IMR-90 (cell line): ENCODE results near the gene SPEG. TPM values are rescaled to one million over a fixed set of nuclear protein-coding genes. Genes with fewer than 3 reads are reported as not detected.

Source experiments
- ATAC-seq: fragments of 200-7000 bp; cut with Tn5 transposase; 2 replicates; pipeline ENCODE4 v1.9.1; 2020; ENCODE audit warnings: low read depth, mild to moderate bottlenecking, moderate library complexity
- BruUV-seq: library from RNA; stranded (reverse); fragments of 400-500 nt; replicated peaks from 2 replicates; lab custom pipeline; 2021; lab: Mats Ljungman, UMichigan
- CTCF ChIA-PET: fragments of 300-600 bp; formaldehyde crosslinking; extraction: SDS; loops from one replicate; lab custom pipeline; 2021; ENCODE audit warnings: antibody characterized with exemption; lab: Yijun Ruan, JAX
- POLR2A ChIA-PET: fragments of 300-600 bp; sonication (Branson Sonifier 250); formaldehyde crosslinking; loops from one replicate; lab custom pipeline; 2022; ENCODE audit warnings: antibody characterized with exemption; ENCODE audit not compliant: unreplicated experiment; lab: Charles Lee
- DNase-seq: peaks from one replicate; pipeline ENCODE4 v3.0.0; 2013
- H2AFZ ChIP-seq: replicated peaks from 2 replicates; pipeline ENCODE3; 2013; ENCODE audit warnings: low read length, mild to moderate bottlenecking; ENCODE audit not compliant: poor library complexity
- H2AK5ac ChIP-seq: 2 replicates; pipeline ENCODE4 v1.6.1; 2013; ENCODE audit warnings: low read depth, low read length, inconsistent platforms
- H2AK9ac ChIP-seq: replicated peaks from 2 replicates; pipeline ENCODE3; 2013; ENCODE audit warnings: mild to moderate bottlenecking, low read depth, low read length, moderate library complexity; ENCODE audit not compliant: poor library complexity
- H2BK120ac ChIP-seq: 2 replicates; pipeline ENCODE4 v1.6.1; 2013; ENCODE audit warnings: low read depth, low read length, inconsistent platforms
- H2BK15ac ChIP-seq: 3 replicates; pipeline ENCODE4 v1.6.1; 2013; ENCODE audit warnings: low read depth, low read length, inconsistent platforms
- H2BK20ac ChIP-seq: 2 replicates; pipeline ENCODE4 v1.6.1; 2013; ENCODE audit warnings: low read depth, mild to moderate bottlenecking, inconsistent platforms, low read length, moderate library complexity
- H2BK5ac ChIP-seq: 2 replicates; pipeline ENCODE4 v1.6.1; 2013; ENCODE audit warnings: mild to moderate bottlenecking, low read depth, low read length, inconsistent platforms; ENCODE audit not compliant: poor library complexity, severe bottlenecking
- H3K14ac ChIP-seq: replicated peaks from 2 replicates; pipeline ENCODE4 v1.6.1; 2013; ENCODE audit warnings: low read depth, low read length, inconsistent platforms
- H3K18ac ChIP-seq: 2 replicates; pipeline ENCODE4 v1.6.1; 2013; ENCODE audit warnings: low read depth, low read length, control low read depth
- H3K23ac ChIP-seq: 2 replicates; pipeline ENCODE4 v1.6.1; 2013; ENCODE audit warnings: low read depth, low read length, inconsistent platforms
- H3K27ac ChIP-seq: 2 replicates; pipeline ENCODE4 v1.5.1; 2013; ENCODE audit warnings: mild to moderate bottlenecking, control low read depth, low read length; ENCODE audit not compliant: insufficient read depth
- H3K27me3 ChIP-seq: 2 replicates; pipeline ENCODE4 v1.6.1; 2013; ENCODE audit warnings: low read length; ENCODE audit not compliant: control insufficient read depth, insufficient read depth
- H3K36me3 ChIP-seq: 2 replicates; pipeline ENCODE4 v1.6.1; 2013; ENCODE audit warnings: low read length, mixed read lengths; ENCODE audit not compliant: control insufficient read depth, insufficient read depth
- H3K4ac ChIP-seq: 2 replicates; pipeline ENCODE4 v1.6.1; 2013; ENCODE audit warnings: low read depth, low read length, inconsistent platforms
- H3K4me1 ChIP-seq: 2 replicates; pipeline ENCODE4 v1.6.1; 2013; ENCODE audit warnings: low read length, mixed read lengths; ENCODE audit not compliant: control insufficient read depth, insufficient read depth
- H3K4me2 ChIP-seq: 2 replicates; pipeline ENCODE4 v1.6.1; 2013; ENCODE audit warnings: low read depth, mild to moderate bottlenecking, control low read depth, low read length, moderate library complexity
- H3K4me3 ChIP-seq: 2 replicates; pipeline ENCODE4 v1.5.1; 2013; ENCODE audit warnings: low read depth, mild to moderate bottlenecking, control low read depth, low read length, moderate library complexity; ENCODE audit not compliant: insufficient read depth
- H3K56ac ChIP-seq: 2 replicates; pipeline ENCODE4 v1.6.1; 2013; ENCODE audit warnings: low read length, inconsistent platforms; ENCODE audit not compliant: insufficient read depth; ENCODE audit errors: extremely low read depth
- H3K79me1 ChIP-seq, 2 experiments: 2 replicates each; pipeline ENCODE4 v1.6.1; 2013; ENCODE audit warnings: low read length in 2 of 2, inconsistent platforms in 1 of 2, low read depth in 1 of 2
- H3K9ac ChIP-seq: 2 replicates; pipeline ENCODE4 v1.6.1; 2013; ENCODE audit warnings: low read depth, low read length, control low read depth
- H3K9me1 ChIP-seq: 2 replicates; pipeline ENCODE4 v1.6.1; 2013; ENCODE audit warnings: low read length, inconsistent platforms; ENCODE audit not compliant: insufficient read depth
- H3K9me3 ChIP-seq: 2 replicates; pipeline ENCODE4 v1.6.1; 2013; ENCODE audit warnings: low read length; ENCODE audit not compliant: control insufficient read depth, insufficient read depth
- H4K20me1 ChIP-seq: 2 replicates; pipeline ENCODE4 v1.6.1; 2013; ENCODE audit warnings: low read length, inconsistent platforms; ENCODE audit not compliant: insufficient read depth
- H4K5ac ChIP-seq: 2 replicates; pipeline ENCODE4 v1.6.1; 2013; ENCODE audit warnings: mild to moderate bottlenecking, low read depth, low read length, control low read depth
- H4K8ac ChIP-seq, 2 experiments: 2 replicates each; pipeline ENCODE4 v1.6.1; 2013; ENCODE audit warnings: low read depth in 2 of 2, low read length in 2 of 2, control low read depth in 1 of 2, inconsistent platforms in 1 of 2
- H4K91ac ChIP-seq: 2 replicates; pipeline ENCODE4 v1.6.1; 2013; ENCODE audit warnings: low read depth, low read length, inconsistent platforms; ENCODE audit not compliant: insufficient read depth
- BHLHE40 ChIP-seq: fragments of 150-350 bp; IDR thresholded peaks from 2 replicates; pipeline ENCODE4 v1.6.1; 2016; ENCODE audit warnings: mild to moderate bottlenecking, low read depth, low read length
- CEBPB ChIP-seq: IDR thresholded peaks from 2 replicates; pipeline ENCODE4 v1.6.1; 2012; ENCODE audit warnings: low read depth, low read length, improper control_type of control experiment
- CHD1 ChIP-seq: IDR thresholded peaks from 2 replicates; pipeline ENCODE4 v1.6.1; 2012; ENCODE audit warnings: low read depth, low read length, improper control_type of control experiment
- FOS ChIP-seq: fragments of 150-350 bp; IDR thresholded peaks from 2 replicates; pipeline ENCODE4 v1.6.1; 2016; ENCODE audit warnings: low read depth, low read length
- MAFK ChIP-seq: IDR thresholded peaks from 2 replicates; pipeline ENCODE4 v1.6.1; 2012; ENCODE audit warnings: low read depth, low read length, improper control_type of control experiment
- MAZ ChIP-seq: IDR thresholded peaks from 2 replicates; pipeline ENCODE4 v1.6.1; 2012; ENCODE audit warnings: low read depth, mild to moderate bottlenecking, low read length, improper control_type of control experiment, moderate library complexity, borderline replicate concordance
- MXI1 ChIP-seq: IDR thresholded peaks from 2 replicates; pipeline ENCODE4 v1.6.1; 2012; ENCODE audit warnings: low read depth, mild to moderate bottlenecking, low read length, moderate library complexity, borderline replicate concordance
- NFE2L2 ChIP-seq: fragments of 150-350 bp; IDR thresholded peaks from 2 replicates; pipeline ENCODE4 v1.6.1; 2016; ENCODE audit warnings: low read depth, mild to moderate bottlenecking, low read length
- POLR2A ChIP-seq: IDR thresholded peaks from 2 replicates; pipeline ENCODE4 v1.6.1; 2012; ENCODE audit warnings: mild to moderate bottlenecking, low read depth, low read length
- RAD21 ChIP-seq: IDR thresholded peaks from 2 replicates; pipeline ENCODE4 v1.6.1; 2012; ENCODE audit warnings: low read length, improper control_type of control experiment
- RCOR1 ChIP-seq: IDR thresholded peaks from 2 replicates; pipeline ENCODE4 v1.6.1; 2012; ENCODE audit warnings: mild to moderate bottlenecking, low read length, improper control_type of control experiment; ENCODE audit not compliant: insufficient replicate concordance
- RFX5 ChIP-seq: IDR thresholded peaks from 2 replicates; pipeline ENCODE4 v1.8.0; 2012; ENCODE audit warnings: low read depth, mild to moderate bottlenecking, low read length, moderate library complexity
- SMC3 ChIP-seq: fragments of 150-350 bp; IDR thresholded peaks from 2 replicates; pipeline ENCODE4 v1.6.1; 2016; ENCODE audit warnings: low read depth, mild to moderate bottlenecking, antibody characterized with exemption, low read length, moderate library complexity
- WGBS, 2 experiments: methylation state at CpG; one replicate each; pipeline versions ENCODE4 v1.1.5 to v1.1.7; 2013; ENCODE audit warnings: missing lambda C conversion rate in 2 of 2; ENCODE audit not compliant: insufficient read length in 1 of 2; ENCODE audit errors: extremely low coverage in 2 of 2; 5-methylcytosine and 5-hydroxymethylcytosine counted together
- dilution Hi-C: fragments of 300-500 bp; cut with HindIII; formaldehyde crosslinking; loops from one replicate; pipeline ENCODE4 v1.14.3; 2018; ENCODE audit warnings: low sequenced_read_pairs; ENCODE audit not compliant: unreplicated experiment
- in situ Hi-C: fragments of 300-500 bp; cut with MboI; formaldehyde crosslinking; loops from 3 replicates; pipeline ENCODE4 v1.14.3; 2019; ENCODE audit warnings: low sequenced_read_pairs, inconsistent platforms, mixed read lengths
- intact Hi-C: fragments of 100-400 bp; cut with micrococcal nuclease; formaldehyde crosslinking; loops from 2 replicates; pipeline ENCODE4 v1.10.0; 2022
- polyA plus RNA-seq, 3 experiments: library from polyadenylated mRNA; depleted of rRNA; stranded (reverse); fragments of >200 nt; gene quantifications; 2 replicates each; pipeline ENCODE4 v1.2.3, GENCODE V29; 2012; ENCODE audit warnings: low replicate concordance in 1 of 3
- total RNA-seq: library from RNA; depleted of rRNA; stranded (reverse); fragments of >200 nt; gene quantifications from 2 replicates; pipeline ENCODE4 v1.2.3, GENCODE V29; 2012
- TF ChIP-seq, protein P1 (sequence below): fragments of 150-350 bp; IDR thresholded peaks from 2 replicates; pipeline ENCODE4 v1.6.1; 2017; ENCODE audit warnings: mild to moderate bottlenecking, antibody characterized with exemption, low read length, low read depth
- TF ChIP-seq, protein P2 (sequence below): fragments of 150-350 bp; IDR thresholded peaks from 2 replicates; pipeline ENCODE4 v1.6.1; 2016; ENCODE audit warnings: low read depth, mild to moderate bottlenecking, low read length, moderate library complexity, borderline replicate concordance
- TF ChIP-seq, protein P3 (sequence below): conservative IDR thresholded peaks from 2 replicates; pipeline ENCODE4 v1.5.1; 2012; ENCODE audit warnings: mild to moderate bottlenecking, low read depth, low read length, improper control_type of control experiment

SPEG gene
- total and polyA plus RNA-seq, 2 of the 4 experiments (the other 2 are of a cell fraction): 6.8 to 81.6 TPM

DNA sequence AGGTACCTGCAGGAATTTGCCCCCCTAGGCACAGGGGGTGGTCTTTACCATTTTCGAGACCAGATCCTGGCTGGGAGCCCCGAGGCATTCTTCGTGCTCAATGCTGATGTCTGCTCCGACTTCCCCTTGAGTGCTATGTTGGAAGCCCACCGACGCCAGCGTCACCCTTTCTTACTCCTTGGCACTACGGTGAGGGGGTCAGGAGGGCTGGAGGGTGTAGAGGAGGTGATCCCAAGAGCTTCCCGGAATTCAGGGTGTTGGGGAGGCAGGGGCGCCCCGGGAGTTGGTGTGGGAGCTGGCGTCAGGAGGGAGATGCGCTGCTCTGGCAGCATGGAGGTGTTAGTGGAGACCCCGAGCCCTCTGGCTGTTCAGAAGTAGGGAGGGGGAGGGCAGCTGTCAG is 67.2 kb downstream of the SPEG start:
- Histone ChIP-seq H3K4me2 (no peak overlapping the region), H3K27me3 (no peaks in the 10 kb centered on the region), H3K14ac (no peak overlapping the region), H4K20me1 (no peaks in the 10 kb centered on the region), H2BK20ac (no peak overlapping the region), H3K4me3 (no peak overlapping the region), H3K56ac (no peak overlapping the region), H2AK9ac (no peak overlapping the region), H3K36me3 (peaks cover 42% of the 10 kb centered on the region), H2BK120ac (no peak overlapping the region), H3K9me1 (peaks cover 12% of the 10 kb centered on the region), H3K9me3 (no peaks in the 10 kb centered on the region), H3K27ac (no peak overlapping the region), H3K9ac (no peak overlapping the region), H2AK5ac (no peak overlapping the region), H2BK15ac (no peak overlapping the region), H4K5ac (no peak overlapping the region), H2AFZ (no peak overlapping the region), H3K4me1 (peaks cover 13% of the 10 kb centered on the region), H2BK5ac (no peak overlapping the region), H3K4ac (no peak overlapping the region), H3K23ac (no peak overlapping the region), H4K91ac (no peak overlapping the region), H3K18ac (no peak overlapping the region), H4K8ac (no peak overlapping the region), H3K79me1 (peaks cover 18 to 32% of the 10 kb centered on the region in 2 experiments)
- 68% methylated on average over 8 of the region's 14 CpGs; no CpG with 5 or more reads in 1 of the 2 experiments for WGBS, 2 experiments
- intact Hi-C loops: no loop called here
- dilution Hi-C loops: no loop called here
- ChIA-PET POLR2A (no interaction called here), CTCF (no interaction called here)
- DNase-seq: no peak
- TF ChIP-seq, protein P1, sequence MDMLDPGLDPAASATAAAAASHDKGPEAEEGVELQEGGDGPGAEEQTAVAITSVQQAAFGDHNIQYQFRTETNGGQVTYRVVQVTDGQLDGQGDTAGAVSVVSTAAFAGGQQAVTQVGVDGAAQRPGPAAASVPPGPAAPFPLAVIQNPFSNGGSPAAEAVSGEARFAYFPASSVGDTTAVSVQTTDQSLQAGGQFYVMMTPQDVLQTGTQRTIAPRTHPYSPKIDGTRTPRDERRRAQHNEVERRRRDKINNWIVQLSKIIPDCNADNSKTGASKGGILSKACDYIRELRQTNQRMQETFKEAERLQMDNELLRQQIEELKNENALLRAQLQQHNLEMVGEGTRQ: no peak
- no peak for TF ChIP-seq SMC3
- TF ChIP-seq FOS: no peak
- TF ChIP-seq MAFK: no peak
- TF ChIP-seq MAZ: no peak
- no peak for TF ChIP-seq MXI1
- TF ChIP-seq, protein P2, sequence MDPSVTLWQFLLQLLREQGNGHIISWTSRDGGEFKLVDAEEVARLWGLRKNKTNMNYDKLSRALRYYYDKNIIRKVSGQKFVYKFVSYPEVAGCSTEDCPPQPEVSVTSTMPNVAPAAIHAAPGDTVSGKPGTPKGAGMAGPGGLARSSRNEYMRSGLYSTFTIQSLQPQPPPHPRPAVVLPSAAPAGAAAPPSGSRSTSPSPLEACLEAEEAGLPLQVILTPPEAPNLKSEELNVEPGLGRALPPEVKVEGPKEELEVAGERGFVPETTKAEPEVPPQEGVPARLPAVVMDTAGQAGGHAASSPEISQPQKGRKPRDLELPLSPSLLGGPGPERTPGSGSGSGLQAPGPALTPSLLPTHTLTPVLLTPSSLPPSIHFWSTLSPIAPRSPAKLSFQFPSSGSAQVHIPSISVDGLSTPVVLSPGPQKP: no peak
- no peak for TF ChIP-seq RAD21
- no peak for TF ChIP-seq NFE2L2
- no peak for TF ChIP-seq CHD1
- TF ChIP-seq RCOR1: no peak
- no peak for TF ChIP-seq POLR2A
- TF ChIP-seq, protein P3, sequence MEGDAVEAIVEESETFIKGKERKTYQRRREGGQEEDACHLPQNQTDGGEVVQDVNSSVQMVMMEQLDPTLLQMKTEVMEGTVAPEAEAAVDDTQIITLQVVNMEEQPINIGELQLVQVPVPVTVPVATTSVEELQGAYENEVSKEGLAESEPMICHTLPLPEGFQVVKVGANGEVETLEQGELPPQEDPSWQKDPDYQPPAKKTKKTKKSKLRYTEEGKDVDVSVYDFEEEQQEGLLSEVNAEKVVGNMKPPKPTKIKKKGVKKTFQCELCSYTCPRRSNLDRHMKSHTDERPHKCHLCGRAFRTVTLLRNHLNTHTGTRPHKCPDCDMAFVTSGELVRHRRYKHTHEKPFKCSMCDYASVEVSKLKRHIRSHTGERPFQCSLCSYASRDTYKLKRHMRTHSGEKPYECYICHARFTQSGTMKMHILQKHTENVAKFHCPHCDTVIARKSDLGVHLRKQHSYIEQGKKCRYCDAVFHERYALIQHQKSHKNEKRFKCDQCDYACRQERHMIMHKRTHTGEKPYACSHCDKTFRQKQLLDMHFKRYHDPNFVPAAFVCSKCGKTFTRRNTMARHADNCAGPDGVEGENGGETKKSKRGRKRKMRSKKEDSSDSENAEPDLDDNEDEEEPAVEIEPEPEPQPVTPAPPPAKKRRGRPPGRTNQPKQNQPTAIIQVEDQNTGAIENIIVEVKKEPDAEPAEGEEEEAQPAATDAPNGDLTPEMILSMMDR: no peak
- no peak for TF ChIP-seq BHLHE40
- TF ChIP-seq RFX5: no peak
- TF ChIP-seq CEBPB: no peak
- in situ Hi-C loops: no loop called here
- no peak for ATAC-seq
- no TSS peak for BruUV-seq
